Choroid plexus epithelial cell (primary cell): Measurements from ENCODE around the gene TRIM24.

Experiments
- DNase-seq: peaks from one replicate; pipeline ENCODE4 v3.0.0-alpha.2; 2010; ENCODE audit warnings: low read depth
- H3K4me3 ChIP-seq: 2 replicates; pipeline ENCODE4 v1.5.1; 2011; ENCODE audit warnings: low read depth, mild to moderate bottlenecking, control low read depth, low read length, moderate library complexity
- TF ChIP-seq, protein P1 (sequence below): conservative IDR thresholded peaks from 2 replicates; pipeline ENCODE4 v1.5.1; 2011; ENCODE audit warnings: low read depth, mild to moderate bottlenecking, control low read depth, inconsistent platforms, low read length, moderate library complexity

Gene TRIM24

GRCh38 chr7:138512885-138513284 is 52.8 kb downstream of the TRIM24 start:
- TF ChIP-seq, protein P1, sequence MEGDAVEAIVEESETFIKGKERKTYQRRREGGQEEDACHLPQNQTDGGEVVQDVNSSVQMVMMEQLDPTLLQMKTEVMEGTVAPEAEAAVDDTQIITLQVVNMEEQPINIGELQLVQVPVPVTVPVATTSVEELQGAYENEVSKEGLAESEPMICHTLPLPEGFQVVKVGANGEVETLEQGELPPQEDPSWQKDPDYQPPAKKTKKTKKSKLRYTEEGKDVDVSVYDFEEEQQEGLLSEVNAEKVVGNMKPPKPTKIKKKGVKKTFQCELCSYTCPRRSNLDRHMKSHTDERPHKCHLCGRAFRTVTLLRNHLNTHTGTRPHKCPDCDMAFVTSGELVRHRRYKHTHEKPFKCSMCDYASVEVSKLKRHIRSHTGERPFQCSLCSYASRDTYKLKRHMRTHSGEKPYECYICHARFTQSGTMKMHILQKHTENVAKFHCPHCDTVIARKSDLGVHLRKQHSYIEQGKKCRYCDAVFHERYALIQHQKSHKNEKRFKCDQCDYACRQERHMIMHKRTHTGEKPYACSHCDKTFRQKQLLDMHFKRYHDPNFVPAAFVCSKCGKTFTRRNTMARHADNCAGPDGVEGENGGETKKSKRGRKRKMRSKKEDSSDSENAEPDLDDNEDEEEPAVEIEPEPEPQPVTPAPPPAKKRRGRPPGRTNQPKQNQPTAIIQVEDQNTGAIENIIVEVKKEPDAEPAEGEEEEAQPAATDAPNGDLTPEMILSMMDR, result no peak

GRCh38 chr7:138513344-138513871 is 53.3 kb downstream of the TRIM24 start:
- no peak for DNase-seq
- H3K4me3 ChIP-seq, result no peak overlapping the region
- TF ChIP-seq, protein P1, result no peak

More at GRCh38 chr7:138512885-138513284, 52.8 kb downstream of the TRIM24 start:
- DNase-seq, result no peak
- no peak overlapping the region for H3K4me3 ChIP-seq

- no peak for DNase-seq
- TF ChIP-seq, protein P1, result no peak
- no peak overlapping the region for H3K4me3 ChIP-seq
Observed at GRCh38 chr7:138514044-138514443, 54.0 kb downstream of the TRIM24 start.

- TF ChIP-seq, protein P1, result no peak
- DNase-seq, result no peak
Observed at GRCh38 chr7:138515001-138515528, 55.0 kb downstream of the TRIM24 start.

DNA sequence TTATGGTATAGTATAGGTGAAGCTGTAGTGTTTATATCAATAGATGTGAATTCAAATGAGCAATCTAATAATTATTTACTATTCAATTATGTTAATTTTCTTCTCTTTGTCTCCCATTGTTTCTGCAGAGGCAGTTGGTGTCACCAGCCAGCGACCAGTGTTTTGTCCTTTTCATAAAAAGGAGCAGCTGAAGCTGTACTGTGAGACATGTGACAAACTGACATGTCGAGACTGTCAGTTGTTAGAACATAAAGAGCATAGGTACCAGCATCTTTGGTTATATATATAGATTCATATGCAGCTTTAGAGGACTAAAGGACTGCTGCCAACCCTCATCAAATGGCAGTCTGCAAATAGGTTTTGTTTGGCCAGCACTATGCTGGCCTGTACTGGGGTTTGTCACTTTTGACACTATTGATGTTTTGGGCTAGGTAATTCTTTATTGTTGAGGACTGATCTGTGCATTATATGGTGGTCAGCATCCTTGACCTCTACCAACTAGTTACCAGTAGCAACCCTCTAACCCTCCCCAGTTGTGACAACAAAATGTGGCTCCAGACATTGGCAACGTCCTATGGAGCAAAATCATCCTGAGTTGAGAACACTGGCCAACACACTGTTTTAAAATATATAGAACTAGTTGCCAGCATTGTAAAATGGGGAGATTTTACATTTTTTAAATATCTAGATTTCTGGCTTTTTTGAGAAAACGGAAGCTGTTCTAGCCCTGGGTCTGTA is 59.2 kb downstream of the TRIM24 start:
- no peak overlapping the region for H3K4me3 ChIP-seq
- TF ChIP-seq, protein P1, result no peak
- no peak for DNase-seq

More at GRCh38 chr7:138515001-138515528, 55.0 kb downstream of the TRIM24 start:
- no peak overlapping the region for H3K4me3 ChIP-seq

GRCh38 chr7:138520742-138521141 is 60.7 kb downstream of the TRIM24 start:
- no peak for DNase-seq
- no peak overlapping the region for H3K4me3 ChIP-seq
- TF ChIP-seq, protein P1, result no peak
